Measurements from ENCODE around the gene NAXE. TPM values are rescaled to one million over a fixed set of nuclear protein-coding genes. Genes with fewer than 3 reads are reported as not detected.

NAXE gene
- polyA plus RNA-seq, 1 experiment = 29.9 TPM

GRCh38 chr1:156643049-156643777, 51.6 kb downstream of the NAXE start:
- ChIA-PET POLR2A (no interaction called here), CTCF (interaction anchor here (0.5 to 2.3 kb wide), 7 partner anchors 15 to 282 kb away, joined by 3 to 9 read pairs (median 5); partner anchors contain the start of genes CRABP2 and NES)
- no peak for DNase-seq (ENCODE audit: low read depth, low spot score)
- no peak overlapping the region for H3K27ac ChIP-seq (ENCODE audit: low read depth, low read length)
- no peak overlapping the region for H3K4me3 ChIP-seq (ENCODE audit: low read depth, low read length)
- no peak for TF ChIP-seq CTCF (IDR thresholded peaks at IDR 0.05; ENCODE audit: low read depth, low read length)
- H3K27me3 ChIP-seq (ENCODE audit: control insufficient read depth, insufficient read depth, low read length) = peaks cover 95% of the 10 kb centered on the region
- H3K9me3 ChIP-seq (ENCODE audit: control insufficient read depth, insufficient read depth, low read length) = no peaks in the 10 kb centered on the region; the same call in 1 of the 2 replicates

GRCh38 chr1:156643778-156644092, 52.2 kb downstream of the NAXE start:
- no peak for DNase-seq (ENCODE audit: low read depth, low spot score)
- ChIA-PET CTCF (interaction anchor here (1.0 to 2.3 kb wide), 4 partner anchors 14 to 34 kb away, joined by 5 to 9 read pairs (median 6); partner anchors contain the start of gene NES), POLR2A (no interaction called here)
- H3K27me3 ChIP-seq (ENCODE audit: control insufficient read depth, insufficient read depth, low read length) = peaks cover 95% of the 10 kb centered on the region
- H3K27ac ChIP-seq (ENCODE audit: low read depth, low read length) = no peak overlapping the region
- H3K9me3 ChIP-seq (ENCODE audit: control insufficient read depth, insufficient read depth, low read length) = no peaks in the 10 kb centered on the region; the same call in 1 of the 2 replicates
- no peak for TF ChIP-seq CTCF (IDR thresholded peaks at IDR 0.05; ENCODE audit: low read depth, low read length)
- H3K4me3 ChIP-seq (ENCODE audit: low read depth, low read length) = no peak overlapping the region

Other genes with a start within 250 kb of the NAXE start
- gene RHBG, start 222.6 kb upstream of the NAXE start, polyA plus RNA-seq (2011; rRNA removed) = not detected in 2 replicates
- 9.9 and 14.5 TPM in 2 replicates for gene MEF2D, start 91.0 kb upstream of the NAXE start, polyA plus RNA-seq (2011; rRNA removed)
- gene IQGAP3, start 19.2 kb upstream of the NAXE start, polyA plus RNA-seq (2011; rRNA removed) = 6.2 and 6.3 TPM in 2 replicates
- not detected in 2 replicates for gene TTC24, start 12.1 kb upstream of the NAXE start, polyA plus RNA-seq (2011; rRNA removed)
- gene GPATCH4, start 9.7 kb downstream of the NAXE start, polyA plus RNA-seq (2011; rRNA removed) = 23.1 and 27.6 TPM in 2 replicates
- gene HAPLN2, start 27.6 kb downstream of the NAXE start, polyA plus RNA-seq (2011; rRNA removed) = not detected in 2 replicates
- gene BCAN, start 50.3 kb downstream of the NAXE start, polyA plus RNA-seq (2011; rRNA removed) = 0.05 TPM in 1 of 2 replicates, not detected in the other
- 15.7 and 19.2 TPM in 2 replicates for gene NES, start 85.6 kb downstream of the NAXE start, polyA plus RNA-seq (2011; rRNA removed)
- gene CRABP2, start 113.8 kb downstream of the NAXE start, polyA plus RNA-seq (2011; rRNA removed) = 12.8 and 15.5 TPM in 2 replicates
- gene METTL25B, start 136.7 kb downstream of the NAXE start, polyA plus RNA-seq (2011; rRNA removed) = 7.9 and 8.3 TPM in 2 replicates
- 25.6 and 29.1 TPM in 2 replicates for gene ISG20L2, start 137.0 kb downstream of the NAXE start, polyA plus RNA-seq (2011; rRNA removed)
- gene MRPL24, start 149.3 kb downstream of the NAXE start, polyA plus RNA-seq (2011; rRNA removed) = 65.5 and 80.4 TPM in 2 replicates
- gene HDGF, start 159.9 kb downstream of the NAXE start, polyA plus RNA-seq (2011; rRNA removed) = 155 TPM in 2 replicates
- gene PRCC, start 175.8 kb downstream of the NAXE start, polyA plus RNA-seq (2011; rRNA removed) = 51.1 and 58.6 TPM in 2 replicates
- 0.09 TPM in 1 of 2 replicates, not detected in the other for gene SH2D2A, start 225.1 kb downstream of the NAXE start, polyA plus RNA-seq (2011; rRNA removed)